ENCODE results near the gene OPN4.

GRCh38 chr10:86632951-86633350, 21.4 kb upstream of the OPN4 start:
- TF ChIP-seq FOXA1 (IDR thresholded peaks at IDR 0.05) (no peak), FOXM1 (IDR thresholded peaks at IDR 0.05; ENCODE audit: borderline replicate concordance) (no peak), SP1 (IDR thresholded peaks at IDR 0.05) (no peak), L3MBTL2 (conservative IDR thresholded peaks at IDR 0.05) (no peak), CTBP1 (IDR thresholded peaks at IDR 0.05; ENCODE audit: borderline replicate concordance) (no peak), NFRKB (IDR thresholded peaks at IDR 0.05) (no peak), ARNT (IDR thresholded peaks at IDR 0.05) (no peak), TARDBP (IDR thresholded peaks at IDR 0.05) (no peak), BHLHE40 (IDR thresholded peaks at IDR 0.05; ENCODE audit: borderline replicate concordance) (no peak), FOXK2 (IDR thresholded peaks at IDR 0.05) (no peak), ELF4 (IDR thresholded peaks at IDR 0.05) (no peak), PKNOX1 (IDR thresholded peaks at IDR 0.05) (no peak), HDGF (IDR thresholded peaks at IDR 0.05; ENCODE audit: borderline replicate concordance) (no peak), SUZ12 (IDR thresholded peaks at IDR 0.05) (no peak)

Data from HEK293T (cell line).